GM23338 (cell line): Measurements from ENCODE around the gene CA7. TPM values are rescaled to one million over a fixed set of nuclear protein-coding genes. Genes with fewer than 3 reads are reported as not detected.

Experiments
- ATAC-seq: fragments of 200-7000 bp; cut with Tn5 transposase; 3 replicates; pipeline ENCODE4 v1.9.1; 2020
- DNase-seq: peaks from one replicate; pipeline ENCODE4 v3.0.0-alpha.2; 2015; ENCODE audit warnings: low spot score
- H2AFZ ChIP-seq: fragments of 200-600 bp; sonication (generic); 2 replicates; pipeline ENCODE4 v1.8.0; 2016; ENCODE audit warnings: antibody characterized with exemption, mild to moderate bottlenecking, moderate library complexity
- H3F3A ChIP-seq: fragments of 200-600 bp; sonication (generic); replicated peaks from 2 replicates; pipeline ENCODE4 v1.8.0; 2017; ENCODE audit warnings: antibody characterized with exemption, mixed run types, low read depth
- H3K27ac ChIP-seq: fragments of 200-600 bp; sonication (generic); 2 replicates; pipeline ENCODE4 v1.6.1; 2016; ENCODE audit warnings: low read depth
- H3K27me3 ChIP-seq: fragments of 200-600 bp; sonication (generic); 2 replicates; pipeline ENCODE4 v1.8.0; 2016; ENCODE audit warnings: mild to moderate bottlenecking, mixed run types, moderate library complexity; ENCODE audit not compliant: insufficient read depth
- H3K36me3 ChIP-seq: fragments of 200-600 bp; sonication (generic); 2 replicates; pipeline ENCODE4 v1.8.0; 2016; ENCODE audit warnings: mild to moderate bottlenecking; ENCODE audit not compliant: insufficient read depth
- H3K4me1 ChIP-seq: fragments of 200-600 bp; sonication (generic); 2 replicates; pipeline ENCODE4 v1.8.0; 2016; ENCODE audit warnings: mild to moderate bottlenecking, moderate library complexity; ENCODE audit not compliant: insufficient read depth
- H3K4me2 ChIP-seq: fragments of 200-600 bp; sonication (generic); 2 replicates; pipeline ENCODE4 v1.7.1; 2017; ENCODE audit warnings: mixed run types
- H3K4me3 ChIP-seq: fragments of 200-600 bp; sonication (generic); 2 replicates; pipeline ENCODE4 v1.6.1; 2016; ENCODE audit warnings: mixed run types
- H3K79me2 ChIP-seq: fragments of 200-600 bp; sonication (generic); replicated peaks from 2 replicates; pipeline ENCODE4 v1.8.0; 2017; ENCODE audit warnings: mild to moderate bottlenecking; ENCODE audit not compliant: insufficient read depth
- H3K9me2 ChIP-seq: fragments of 200-600 bp; sonication (generic); 2 replicates; pipeline ENCODE4 v1.8.0; 2017; ENCODE audit not compliant: insufficient read depth
- H4K20me1 ChIP-seq: fragments of 200-600 bp; sonication (generic); replicated peaks from 2 replicates; pipeline ENCODE4 v1.8.0; 2017; ENCODE audit warnings: mild to moderate bottlenecking; ENCODE audit not compliant: insufficient read depth
- H3K27ac Mint-ChIP-seq: 2 replicates; pipeline ENCODE4 v1.8.0; 2020; ENCODE audit warnings: inconsistent platforms, mild to moderate bottlenecking, moderate library complexity, mixed read lengths
- H3K27me3 Mint-ChIP-seq: 3 replicates; pipeline ENCODE4 v1.8.0; 2022; ENCODE audit warnings: low read depth, mild to moderate bottlenecking, moderate library complexity, mixed read lengths, inconsistent platforms; ENCODE audit not compliant: insufficient read depth, poor library complexity
- H3K36me3 Mint-ChIP-seq: 3 replicates; pipeline ENCODE4 v1.8.0; 2021; ENCODE audit warnings: low read depth, mild to moderate bottlenecking, inconsistent platforms, moderate library complexity, mixed read lengths
- H3K4me1 Mint-ChIP-seq: 3 replicates; pipeline ENCODE4 v1.8.0; 2020; ENCODE audit warnings: mild to moderate bottlenecking, inconsistent platforms, mixed read lengths
- H3K4me3 Mint-ChIP-seq: 3 replicates; pipeline ENCODE4 v1.8.0; 2021; ENCODE audit warnings: moderate library complexity, mild to moderate bottlenecking, inconsistent platforms, mixed read lengths
- H3K9me3 Mint-ChIP-seq: 3 replicates; pipeline ENCODE4 v1.8.0; 2020; ENCODE audit warnings: moderate library complexity, mild to moderate bottlenecking, inconsistent platforms, mixed read lengths
- CREB1 ChIP-seq: fragments of 250-450 bp; sonication (Bioruptor Pico); IDR thresholded peaks from 2 replicates; pipeline ENCODE4 v1.5.0; 2020; ENCODE audit warnings: low read depth, mild to moderate bottlenecking, moderate library complexity
- EZH2 ChIP-seq: fragments of 200-600 bp; sonication (generic); IDR thresholded peaks from one replicate; pipeline ENCODE4 v1.8.0; 2017; ENCODE audit warnings: antibody characterized with exemption, mild to moderate bottlenecking, low read depth; ENCODE audit not compliant: unreplicated experiment
- EZH2phosphoT487 ChIP-seq: fragments of 200-600 bp; sonication (generic); IDR thresholded peaks from one replicate; pipeline ENCODE4 v1.8.1; 2018; ENCODE audit warnings: antibody characterized with exemption; ENCODE audit not compliant: unreplicated experiment
- JUNB ChIP-seq: IDR thresholded peaks from one replicate; pipeline ENCODE4 v1.6.1; 2016; ENCODE audit warnings: antibody characterized with exemption; ENCODE audit not compliant: unreplicated experiment
- NANOG ChIP-seq: IDR thresholded peaks from 2 replicates; pipeline ENCODE4 v1.6.1; 2016; ENCODE audit warnings: antibody characterized with exemption, borderline replicate concordance
- POLR2AphosphoS5 ChIP-seq: IDR thresholded peaks from 2 replicates; pipeline ENCODE4 v1.6.1; 2016; ENCODE audit warnings: antibody characterized with exemption, low read depth
- STAT1 ChIP-seq: IDR thresholded peaks from one replicate; pipeline ENCODE4 v1.6.1; 2016; ENCODE audit warnings: antibody characterized with exemption; ENCODE audit not compliant: unreplicated experiment
- ZNF114 ChIP-seq: fragments of 250-450 bp; sonication (Bioruptor Pico); IDR thresholded peaks from 2 replicates; pipeline ENCODE4 v1.5.0; 2020; ENCODE audit warnings: mild to moderate bottlenecking, moderate library complexity
- ZNF331 ChIP-seq: fragments of 250-450 bp; sonication (Bioruptor Pico); IDR thresholded peaks from 2 replicates; pipeline ENCODE4 v1.5.0; 2020; ENCODE audit warnings: low read depth, mild to moderate bottlenecking, moderate library complexity
- polyA plus RNA-seq: library from polyadenylated mRNA; unstranded; fragments of >200 nt; fragmentation: Nextera tagmentation; extraction: Ambion mirVana; gene quantifications from 2 replicates; pipeline ENCODE4 v1.2.1, GENCODE V29; 2016
- total RNA-seq: library from RNA; depleted of rRNA; stranded (reverse); fragments of >200 nt; shearing (Covaris generic); gene quantifications from 2 replicates; pipeline ENCODE4 v1.2.3, GENCODE V29; 2014
- TF ChIP-seq, protein P1 (sequence below): IDR thresholded peaks from 2 replicates; pipeline ENCODE4 v1.6.1; 2016; ENCODE audit warnings: antibody characterized with exemption
- TF ChIP-seq, protein P2 (sequence below): IDR thresholded peaks from one replicate; pipeline ENCODE4 v1.6.1; 2018; ENCODE audit warnings: antibody characterized with exemption; ENCODE audit not compliant: unreplicated experiment
- TF ChIP-seq, protein P3 (sequence below), 2 experiments: fragments of 200-600 bp in 1 of 2; sonication (generic) in 1 of 2; conservative IDR thresholded peaks; 2 replicates each; pipeline versions ENCODE4 v1.5.1 to v1.6.1; 2016 to 2017; ENCODE audit warnings: antibody characterized with exemption in 2 of 2, low read depth in 2 of 2, mild to moderate bottlenecking in 2 of 2, moderate library complexity in 1 of 2

CA7 gene
- total and polyA plus RNA-seq, 2 experiments from 2014 or later: 2.1 to 2.8 TPM

DNA sequence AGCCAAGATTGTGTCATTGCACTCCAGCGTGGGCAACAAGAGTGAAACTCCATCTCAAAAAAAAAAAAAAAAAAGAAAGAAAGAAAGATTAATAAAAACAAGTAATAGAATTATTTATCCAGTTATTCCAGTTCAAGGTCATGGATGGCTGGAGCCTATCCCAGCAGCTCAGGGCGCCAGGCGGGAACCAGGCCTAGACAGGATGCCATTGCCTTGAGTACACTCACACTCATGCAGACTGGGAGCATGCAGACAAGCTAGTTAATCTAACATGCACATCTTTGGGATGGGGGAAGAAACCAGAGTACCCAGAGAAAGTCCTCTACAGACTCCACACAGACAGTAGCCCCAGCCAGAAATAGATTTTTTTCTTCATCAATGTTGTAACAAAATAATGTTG, 54.0 kb downstream of the CA7 start (continued):
- TF ChIP-seq, protein P1, sequence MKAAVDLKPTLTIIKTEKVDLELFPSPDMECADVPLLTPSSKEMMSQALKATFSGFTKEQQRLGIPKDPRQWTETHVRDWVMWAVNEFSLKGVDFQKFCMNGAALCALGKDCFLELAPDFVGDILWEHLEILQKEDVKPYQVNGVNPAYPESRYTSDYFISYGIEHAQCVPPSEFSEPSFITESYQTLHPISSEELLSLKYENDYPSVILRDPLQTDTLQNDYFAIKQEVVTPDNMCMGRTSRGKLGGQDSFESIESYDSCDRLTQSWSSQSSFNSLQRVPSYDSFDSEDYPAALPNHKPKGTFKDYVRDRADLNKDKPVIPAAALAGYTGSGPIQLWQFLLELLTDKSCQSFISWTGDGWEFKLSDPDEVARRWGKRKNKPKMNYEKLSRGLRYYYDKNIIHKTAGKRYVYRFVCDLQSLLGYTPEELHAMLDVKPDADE: no peak
- no peak for TF ChIP-seq STAT1

DNA sequence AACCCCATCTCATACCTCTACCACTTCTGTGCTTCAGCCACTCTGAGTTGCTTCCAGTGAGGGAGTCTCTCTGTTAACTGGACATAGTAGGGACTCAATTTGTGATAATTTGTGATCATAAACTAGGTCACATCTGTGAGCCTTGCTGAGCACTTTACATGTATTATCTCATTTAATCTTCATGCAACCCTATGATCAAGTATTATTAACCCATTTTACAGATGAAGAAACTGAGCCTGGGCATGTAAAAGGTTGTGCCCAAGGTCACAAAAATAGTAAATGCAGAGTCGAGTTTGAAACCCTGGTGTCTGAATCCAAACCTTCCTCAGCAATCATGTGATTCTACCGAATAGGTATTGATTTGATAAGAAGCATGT, 54.7 kb downstream of the CA7 start:
- Histone ChIP-seq H4K20me1 (no peaks in the 10 kb centered on the region), H3K4me3 (no peak overlapping the region), H3F3A (0 out of 2 replicates have a peak, but pooled peaks cover 4% of the 10 kb centered on the region), H3K4me1 (peaks cover 8% of the 10 kb centered on the region; the same call in 1 of the 2 replicates), H3K27me3 (no peaks in the 10 kb centered on the region), H3K36me3 (no peaks in the 10 kb centered on the region), H3K9me2 (no peaks in the 10 kb centered on the region), H3K4me2 (no peak overlapping the region), H3K79me2 (no peaks in the 10 kb centered on the region), H3K27ac (no peak overlapping the region), H2AFZ (no peak overlapping the region)
- Mint-ChIP-seq H3K4me3 (no peak overlapping the region), H3K9me3 (no peaks in the 10 kb centered on the region; the same call in 2 of the 3 replicates), H3K27me3 (peaks cover 10% of the 10 kb centered on the region), H3K4me1 (peaks cover 10% of the 10 kb centered on the region; the same call in 2 of the 3 replicates), H3K36me3 (no peaks in the 10 kb centered on the region), H3K27ac (no peak overlapping the region)
- DNase-seq (no peak), ATAC-seq (no peak)
- TF ChIP-seq ZNF331 (CRISPR knock-in tag) (no peak), EZH2phosphoT487 (no peak), STAT1 (no peak), CREB1 (CRISPR knock-in tag) (no peak), POLR2AphosphoS5 (no peak), EZH2 (no peak), NANOG (no peak), ZNF114 (CRISPR knock-in tag) (no peak), JUNB (no peak)
- TF ChIP-seq, protein P2, sequence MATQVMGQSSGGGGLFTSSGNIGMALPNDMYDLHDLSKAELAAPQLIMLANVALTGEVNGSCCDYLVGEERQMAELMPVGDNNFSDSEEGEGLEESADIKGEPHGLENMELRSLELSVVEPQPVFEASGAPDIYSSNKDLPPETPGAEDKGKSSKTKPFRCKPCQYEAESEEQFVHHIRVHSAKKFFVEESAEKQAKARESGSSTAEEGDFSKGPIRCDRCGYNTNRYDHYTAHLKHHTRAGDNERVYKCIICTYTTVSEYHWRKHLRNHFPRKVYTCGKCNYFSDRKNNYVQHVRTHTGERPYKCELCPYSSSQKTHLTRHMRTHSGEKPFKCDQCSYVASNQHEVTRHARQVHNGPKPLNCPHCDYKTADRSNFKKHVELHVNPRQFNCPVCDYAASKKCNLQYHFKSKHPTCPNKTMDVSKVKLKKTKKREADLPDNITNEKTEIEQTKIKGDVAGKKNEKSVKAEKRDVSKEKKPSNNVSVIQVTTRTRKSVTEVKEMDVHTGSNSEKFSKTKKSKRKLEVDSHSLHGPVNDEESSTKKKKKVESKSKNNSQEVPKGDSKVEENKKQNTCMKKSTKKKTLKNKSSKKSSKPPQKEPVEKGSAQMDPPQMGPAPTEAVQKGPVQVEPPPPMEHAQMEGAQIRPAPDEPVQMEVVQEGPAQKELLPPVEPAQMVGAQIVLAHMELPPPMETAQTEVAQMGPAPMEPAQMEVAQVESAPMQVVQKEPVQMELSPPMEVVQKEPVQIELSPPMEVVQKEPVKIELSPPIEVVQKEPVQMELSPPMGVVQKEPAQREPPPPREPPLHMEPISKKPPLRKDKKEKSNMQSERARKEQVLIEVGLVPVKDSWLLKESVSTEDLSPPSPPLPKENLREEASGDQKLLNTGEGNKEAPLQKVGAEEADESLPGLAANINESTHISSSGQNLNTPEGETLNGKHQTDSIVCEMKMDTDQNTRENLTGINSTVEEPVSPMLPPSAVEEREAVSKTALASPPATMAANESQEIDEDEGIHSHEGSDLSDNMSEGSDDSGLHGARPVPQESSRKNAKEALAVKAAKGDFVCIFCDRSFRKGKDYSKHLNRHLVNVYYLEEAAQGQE: no peak
- TF ChIP-seq, protein P1: no peak
- TF ChIP-seq, protein P3, sequence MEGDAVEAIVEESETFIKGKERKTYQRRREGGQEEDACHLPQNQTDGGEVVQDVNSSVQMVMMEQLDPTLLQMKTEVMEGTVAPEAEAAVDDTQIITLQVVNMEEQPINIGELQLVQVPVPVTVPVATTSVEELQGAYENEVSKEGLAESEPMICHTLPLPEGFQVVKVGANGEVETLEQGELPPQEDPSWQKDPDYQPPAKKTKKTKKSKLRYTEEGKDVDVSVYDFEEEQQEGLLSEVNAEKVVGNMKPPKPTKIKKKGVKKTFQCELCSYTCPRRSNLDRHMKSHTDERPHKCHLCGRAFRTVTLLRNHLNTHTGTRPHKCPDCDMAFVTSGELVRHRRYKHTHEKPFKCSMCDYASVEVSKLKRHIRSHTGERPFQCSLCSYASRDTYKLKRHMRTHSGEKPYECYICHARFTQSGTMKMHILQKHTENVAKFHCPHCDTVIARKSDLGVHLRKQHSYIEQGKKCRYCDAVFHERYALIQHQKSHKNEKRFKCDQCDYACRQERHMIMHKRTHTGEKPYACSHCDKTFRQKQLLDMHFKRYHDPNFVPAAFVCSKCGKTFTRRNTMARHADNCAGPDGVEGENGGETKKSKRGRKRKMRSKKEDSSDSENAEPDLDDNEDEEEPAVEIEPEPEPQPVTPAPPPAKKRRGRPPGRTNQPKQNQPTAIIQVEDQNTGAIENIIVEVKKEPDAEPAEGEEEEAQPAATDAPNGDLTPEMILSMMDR (conservative IDR thresholded peaks at IDR 0.05; ENCODE audit: low read depth in 2 of 2): no peak
